Measurements from ENCODE around the gene LENG9. TPM values are rescaled to one million over a fixed set of nuclear protein-coding genes. Genes with fewer than 3 reads are reported as not detected.
"Not testable (repeated sequence)": the region's sequence is repeated elsewhere in the genome, so short reads cannot be mapped to it uniquely, and the experiment has no call there.

The LENG9 gene
- polyA plus RNA-seq, 4 donors: 1.8 to 3.4 (median 2.5) TPM

GRCh38 chr19:54446349-54446748, 17.2 kb downstream of the LENG9 start:
- not testable (repeated sequence) for DNase-seq (ENCODE audit: low read depth in 4 of 4, low spot score in 2 of 4)

GRCh38 chr19:54444737-54445136, 18.8 kb downstream of the LENG9 start:
- DNase-seq (ENCODE audit: low read depth in 4 of 4, low spot score in 2 of 4): no peak

GRCh38 chr19:54440641-54441040, 22.9 kb downstream of the LENG9 start:
- no peak for DNase-seq (ENCODE audit: low read depth in 4 of 4, low spot score in 2 of 4)

- no peak for DNase-seq (ENCODE audit: low read depth in 4 of 4, low spot score in 2 of 4)
These were observed 24.3 kb downstream of the LENG9 start for GRCh38 chr19:54439174-54439851.

- no peak for DNase-seq (ENCODE audit: low read depth in 4 of 4, low spot score in 2 of 4)
These were observed 26.8 kb downstream of the LENG9 start for GRCh38 chr19:54436628-54437252.

- DNase-seq (ENCODE audit: low read depth in 4 of 4, low spot score in 2 of 4): no peak
These were observed 27.5 kb downstream of the LENG9 start for GRCh38 chr19:54436031-54436523.

- DNase-seq (ENCODE audit: low read depth in 4 of 4, low spot score in 2 of 4): no peak
These were observed 28.0 kb downstream of the LENG9 start for GRCh38 chr19:54435551-54436016.

GRCh38 chr19:54434873-54435214, 28.7 kb downstream of the LENG9 start:
- DNase-seq (ENCODE audit: low read depth in 4 of 4, low spot score in 2 of 4): no peak

GRCh38 chr19:54434112-54434872, 29.3 kb downstream of the LENG9 start:
- no peak for DNase-seq (ENCODE audit: low read depth in 4 of 4, low spot score in 2 of 4)

GRCh38 chr19:54433697-54434096, 29.9 kb downstream of the LENG9 start:
- DNase-seq (ENCODE audit: low read depth in 4 of 4, low spot score in 2 of 4): no peak

- no peak for DNase-seq (ENCODE audit: low read depth in 4 of 4, low spot score in 2 of 4)
These were observed 31.3 kb downstream of the LENG9 start for GRCh38 chr19:54432144-54432738.

GRCh38 chr19:54431255-54431838, 32.2 kb downstream of the LENG9 start:
- no peak for DNase-seq (ENCODE audit: low read depth in 4 of 4, low spot score in 2 of 4)

- peak in 1 of 4 donors; percentile 61 for DNase-seq (ENCODE audit: low read depth in 4 of 4, low spot score in 2 of 4)
These were observed 33.0 kb downstream of the LENG9 start for GRCh38 chr19:54430306-54431254.

- DNase-seq (ENCODE audit: low read depth in 4 of 4, low spot score in 2 of 4): no peak
These were observed 33.9 kb downstream of the LENG9 start for GRCh38 chr19:54429545-54430227.

- no peak for DNase-seq (ENCODE audit: low read depth in 4 of 4, low spot score in 2 of 4)
These were observed 34.4 kb downstream of the LENG9 start for GRCh38 chr19:54429176-54429495.

- DNase-seq (ENCODE audit: low read depth in 4 of 4, low spot score in 2 of 4): no peak
These were observed 35.0 kb downstream of the LENG9 start for GRCh38 chr19:54428323-54429175.

GRCh38 chr19:54427586-54427985, 36.0 kb downstream of the LENG9 start:
- no peak for DNase-seq (ENCODE audit: low read depth in 4 of 4, low spot score in 2 of 4)

GRCh38 chr19:54426291-54426931, 37.2 kb downstream of the LENG9 start:
- DNase-seq (ENCODE audit: low read depth in 4 of 4, low spot score in 2 of 4): no peak
